ENCODE data around the gene UBE2J2. TPM values are rescaled to one million over a fixed set of nuclear protein-coding genes. Genes with fewer than 3 reads are reported as not detected.
A peak's percentile ranks its signal among the peaks of the same experiment; 100 is the strongest.

UBE2J2 gene
- total RNA-seq, 1 experiment from 2014 or later: 52.7 TPM

DNA sequence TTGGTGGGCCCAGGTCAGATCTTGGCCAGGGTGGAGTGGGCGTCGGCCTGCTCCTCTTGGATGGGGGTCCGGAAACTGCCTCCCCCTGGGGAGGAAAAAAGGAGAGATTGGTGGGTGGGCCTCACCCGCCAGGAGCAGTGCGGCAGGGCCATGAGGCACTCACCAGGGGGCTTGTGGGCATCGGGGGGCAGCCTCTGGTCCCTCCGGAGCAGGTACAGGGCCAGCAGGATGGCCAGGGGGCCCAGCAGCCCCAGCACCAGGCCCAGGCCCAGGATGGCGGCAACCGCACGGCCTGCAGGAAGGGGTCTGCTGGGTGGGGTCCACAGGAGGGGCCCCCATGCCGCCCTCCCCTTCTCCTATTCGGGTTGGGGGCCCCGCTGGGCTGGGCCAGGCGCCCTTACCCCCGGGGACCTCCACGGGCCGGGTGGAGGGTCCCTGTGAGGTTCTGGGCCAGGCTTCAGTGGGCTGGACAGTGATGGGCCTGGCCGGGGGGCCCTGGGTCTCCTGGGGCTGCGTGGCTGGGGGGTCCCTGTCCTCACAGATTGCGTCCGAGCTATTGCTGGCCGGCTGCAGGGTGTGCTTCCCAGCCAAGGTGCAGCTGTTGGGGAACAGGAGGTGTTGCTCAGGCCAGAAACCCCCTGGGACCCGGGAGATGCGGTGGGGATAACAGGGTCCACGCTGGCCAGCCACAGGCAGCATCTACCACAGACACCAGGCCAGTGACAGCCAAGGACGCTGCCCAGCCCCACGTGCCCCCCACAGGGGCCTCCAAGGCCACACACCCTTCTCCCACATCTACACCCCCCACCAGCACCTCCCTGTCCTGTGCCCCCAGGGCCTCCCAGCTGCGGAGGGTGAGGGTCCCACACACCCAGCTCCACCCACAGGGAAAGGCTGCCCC is 61.9 kb downstream of the UBE2J2 start:
- no peak for DNase-seq (ENCODE audit: low spot score)

DNA sequence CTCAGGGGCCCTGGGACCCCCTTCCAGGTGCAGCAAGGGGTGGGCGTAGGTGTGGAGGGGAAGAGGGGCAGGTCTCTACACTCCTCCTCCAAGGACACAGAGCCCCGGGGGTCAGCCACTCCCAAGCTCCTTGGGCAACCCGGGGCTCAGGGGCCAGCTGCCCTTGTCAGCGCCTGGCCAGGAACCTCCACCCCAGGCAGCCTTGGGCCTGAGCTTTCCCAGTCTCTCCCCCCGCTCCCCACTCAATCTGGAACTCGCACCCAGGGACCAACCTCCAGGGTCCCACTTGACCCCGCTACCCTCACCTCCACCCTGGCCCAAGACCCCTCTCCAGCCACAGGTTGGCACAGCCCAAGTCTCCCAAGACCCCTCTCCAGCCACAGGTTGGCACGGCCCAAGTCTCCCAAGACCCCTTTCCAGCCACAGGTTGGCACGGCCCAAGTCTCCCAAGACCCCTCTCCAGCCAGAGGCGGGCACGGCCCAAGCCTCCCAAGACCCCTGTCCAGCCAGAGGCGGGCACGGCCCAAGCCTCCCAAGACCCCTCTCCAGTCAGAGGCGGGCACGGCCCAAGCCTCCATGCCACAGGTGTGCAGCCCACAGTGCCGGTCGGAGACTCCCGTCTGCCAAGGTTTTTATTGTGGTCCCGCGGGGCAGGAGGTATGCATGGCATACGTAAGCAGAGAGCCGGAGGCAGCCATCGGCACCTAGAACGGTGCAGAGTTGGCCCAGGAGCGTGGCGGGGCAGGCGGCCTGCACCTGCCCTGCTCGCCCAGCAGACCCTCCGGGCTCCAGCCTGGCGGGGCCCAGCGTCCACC is 62.7 kb downstream of the UBE2J2 start:
- no peak for DNase-seq (ENCODE audit: low spot score)

DNA sequence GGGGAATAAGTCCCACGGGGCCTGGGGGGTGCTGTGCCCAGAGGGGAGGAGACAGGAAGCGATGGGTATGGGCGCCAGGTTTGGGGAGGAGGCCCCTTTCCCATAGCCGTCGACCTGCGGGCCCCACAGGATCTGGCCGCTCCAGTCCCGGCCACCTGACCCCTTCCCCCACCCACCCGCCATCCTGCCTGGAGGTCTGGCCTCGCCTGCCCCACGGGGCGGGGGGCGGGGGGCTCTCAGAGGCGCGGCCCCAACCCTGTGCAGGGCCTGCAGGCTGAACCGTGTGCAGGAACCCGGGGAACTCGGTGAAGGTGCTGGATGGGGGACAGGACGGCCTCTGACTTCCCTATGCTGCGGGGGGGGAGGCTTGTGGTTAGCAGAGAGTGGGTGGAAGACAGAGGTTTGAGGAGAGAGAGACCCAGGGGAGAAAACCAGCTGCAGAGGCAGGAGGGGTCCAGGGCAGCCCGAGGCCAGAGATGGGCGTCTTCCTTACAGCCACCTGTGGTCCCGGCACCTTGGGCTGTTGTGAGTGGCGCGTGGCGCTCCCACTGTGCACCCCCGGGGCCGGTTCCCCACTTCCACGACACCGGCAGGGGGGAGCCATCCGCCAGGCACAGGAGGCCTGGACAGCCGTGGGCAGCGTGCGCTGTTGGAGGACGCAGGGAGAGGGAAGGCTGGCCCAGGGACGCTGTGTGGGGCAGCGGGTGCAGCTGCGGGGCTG is 64.8 kb downstream of the UBE2J2 start:
- peak; percentile 55 for DNase-seq (ENCODE audit: low spot score)

DNA sequence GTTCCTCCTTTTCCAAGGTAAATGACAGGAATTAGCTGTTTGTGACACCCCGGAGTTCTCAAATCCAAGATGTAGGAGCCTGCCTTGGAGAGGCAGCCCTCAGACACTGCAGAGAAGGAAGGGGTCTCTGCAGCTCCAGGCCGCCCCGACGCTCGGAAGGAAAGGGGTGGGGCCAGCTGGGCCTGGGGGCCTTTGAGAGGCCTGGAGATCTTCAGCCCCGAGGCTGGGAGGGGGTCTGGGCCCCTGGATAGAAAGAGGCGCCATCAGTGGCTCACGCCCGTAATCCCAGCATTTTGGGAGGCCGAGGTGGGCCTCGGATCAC is 66.1 kb downstream of the UBE2J2 start:
- DNase-seq (ENCODE audit: low spot score): no peak

DNA sequence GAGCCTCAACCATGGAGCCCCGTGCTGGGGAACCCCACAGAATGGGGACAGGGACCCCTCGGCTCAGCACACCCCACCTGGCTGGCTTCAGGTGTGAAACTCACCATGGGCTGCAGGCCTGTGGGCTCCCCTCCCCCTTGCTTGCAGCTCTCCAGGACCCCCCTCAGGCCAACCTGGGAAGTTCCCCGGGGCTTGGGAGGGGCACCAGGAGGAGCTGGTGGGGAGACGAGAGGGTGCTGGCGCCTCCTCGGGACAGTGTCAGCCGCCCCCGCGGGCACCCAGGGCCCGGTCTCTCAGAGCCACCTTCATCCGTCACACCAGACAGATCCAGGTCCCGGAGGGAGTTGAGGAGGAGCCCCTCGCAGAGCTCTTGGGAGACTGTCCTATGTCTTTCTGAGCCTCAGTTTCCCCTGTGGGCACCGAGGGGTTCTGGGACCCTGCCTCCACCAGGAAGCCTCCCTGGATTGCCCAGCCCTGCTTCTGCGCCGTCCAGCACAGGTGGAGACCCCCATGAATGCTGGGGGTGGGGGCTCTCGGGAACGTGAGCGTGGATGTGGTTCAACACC is 66.6 kb downstream of the UBE2J2 start:
- DNase-seq (ENCODE audit: low spot score): no peak

DNA sequence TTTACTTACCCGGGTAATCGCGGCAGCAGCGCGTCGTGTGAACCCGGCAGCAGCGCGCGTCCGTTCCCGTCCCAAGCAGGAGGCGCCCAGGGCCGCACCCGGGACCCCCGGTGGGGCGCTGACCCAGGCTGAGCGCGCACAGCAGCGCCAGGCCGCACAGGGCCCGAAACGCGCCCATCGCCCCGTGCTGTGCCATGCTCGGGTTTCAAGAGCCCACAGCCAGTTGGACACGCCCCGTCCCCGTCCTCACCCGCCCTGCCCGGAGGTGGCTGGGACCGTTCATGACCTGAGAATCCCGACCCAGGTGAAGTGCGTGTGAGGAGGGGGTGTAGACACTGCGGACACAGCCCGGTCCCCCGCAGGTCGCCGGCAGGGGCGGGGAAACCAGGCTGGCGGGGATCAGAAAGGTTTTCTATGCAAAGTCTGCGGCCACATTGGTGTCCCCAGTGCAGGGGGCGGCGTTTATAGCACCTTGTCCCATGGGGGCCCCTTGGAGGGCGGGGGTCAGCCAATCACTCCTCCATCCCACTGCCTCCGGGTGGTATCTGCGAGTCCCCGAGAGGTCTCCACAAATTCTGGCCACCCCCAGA is 67.2 kb downstream of the UBE2J2 start, which contains the start of gene TNFRSF18:
TNFRSF18 (minus strand) TSS at position 217 of the 590 bp plus-strand sequence; CDS start at position 196, 21 bp downstream.
- no peak for DNase-seq (ENCODE audit: low spot score)

DNA sequence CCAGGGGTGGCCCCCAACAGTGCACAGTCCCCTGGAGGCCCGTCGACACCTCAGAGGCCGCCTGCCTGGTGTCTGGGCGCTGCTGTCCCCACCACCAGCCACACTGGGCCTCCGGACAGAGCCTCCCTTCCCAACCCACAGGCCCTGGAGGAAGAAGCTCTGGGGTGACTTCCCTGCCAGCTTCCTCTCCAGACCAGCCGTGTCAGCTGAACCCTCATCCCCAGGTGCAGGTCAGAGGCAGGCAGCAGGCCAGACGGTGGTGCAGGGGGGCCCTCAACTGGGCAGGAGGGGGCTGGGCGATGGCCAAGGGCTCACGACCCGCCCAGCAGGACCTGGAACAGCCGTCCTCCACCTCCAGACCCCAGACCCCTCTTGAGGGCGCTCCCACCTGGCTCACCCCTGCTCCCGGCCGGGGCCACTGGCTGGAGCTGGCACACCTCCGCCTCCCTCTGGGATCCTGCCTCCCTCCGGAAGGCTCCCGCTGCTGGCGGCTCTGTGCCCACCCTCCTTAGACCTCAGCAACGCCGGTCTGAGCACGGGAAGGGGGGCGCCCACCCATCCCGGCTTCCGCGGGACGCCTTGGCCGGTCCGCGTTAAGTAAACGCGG is 67.8 kb downstream of the UBE2J2 start:
- DNase-seq (ENCODE audit: low spot score): no peak

DNA sequence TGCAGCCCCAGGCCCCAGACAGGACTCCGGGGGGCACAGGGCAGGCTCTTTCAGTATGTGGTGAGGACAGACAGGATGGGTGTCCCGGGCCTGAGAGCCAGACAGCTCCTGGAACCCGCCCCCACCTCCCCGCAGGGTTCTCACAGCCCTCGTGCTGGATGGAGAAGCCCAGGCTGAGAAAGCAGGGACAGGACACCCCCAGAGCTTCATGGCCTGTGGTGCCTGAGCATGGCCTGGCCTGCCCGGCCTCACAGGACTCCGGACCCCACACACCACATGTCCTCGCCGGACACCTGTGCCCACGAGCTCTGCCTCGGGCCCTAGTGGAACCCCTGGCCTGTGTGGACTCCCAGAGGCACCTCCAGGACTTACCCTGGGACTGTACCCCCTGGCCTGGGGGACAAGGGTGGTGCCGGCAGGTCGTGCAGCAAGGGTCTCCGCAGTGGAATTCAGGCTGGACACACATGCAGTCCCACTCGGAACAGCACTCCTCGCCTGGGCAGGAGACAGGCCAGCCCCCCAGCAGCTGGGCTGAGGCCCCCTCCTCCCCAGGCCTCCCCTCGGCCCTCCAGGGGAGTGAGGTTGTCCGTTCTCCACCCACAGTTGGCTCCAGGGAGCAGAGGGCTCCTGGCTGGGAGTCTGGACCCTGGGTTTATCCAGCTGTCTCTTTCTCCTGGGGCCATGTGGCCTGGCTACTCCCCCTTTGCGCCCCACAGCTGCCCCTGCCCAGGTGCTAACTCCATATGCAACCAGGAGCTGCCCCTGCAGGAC is 68.5 kb downstream of the UBE2J2 start:
- DNase-seq (ENCODE audit: low spot score): no peak

DNA sequence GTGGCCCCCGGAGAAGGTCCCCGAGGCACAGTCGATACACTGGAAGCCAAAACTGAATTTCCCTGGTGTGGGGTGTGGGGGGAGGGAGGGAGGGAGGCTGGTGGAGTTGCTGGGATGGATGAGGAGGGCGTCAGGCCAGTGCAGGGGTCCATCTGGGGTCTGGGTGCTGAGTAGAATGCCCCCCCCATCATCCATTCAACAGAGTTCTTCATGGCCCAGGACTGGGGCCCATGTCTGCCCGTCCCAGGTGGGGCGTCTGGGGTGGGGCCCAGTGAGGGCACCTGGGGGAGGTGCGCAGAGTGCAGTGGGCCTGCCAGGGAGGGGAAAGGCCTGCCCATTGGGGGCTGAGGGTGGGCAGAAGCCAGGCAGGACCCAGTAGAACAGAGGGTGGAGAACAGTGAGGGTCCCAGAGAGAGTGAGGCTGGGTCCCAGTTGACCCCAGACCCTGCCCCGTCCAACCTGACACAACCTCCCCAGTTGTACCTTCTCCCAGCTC is 69.2 kb downstream of the UBE2J2 start:
- no peak for DNase-seq (ENCODE audit: low spot score)

Other genes starting within 250 kb of the UBE2J2 start
- not detected in 2 replicates for gene RNF223, start 199.5 kb downstream of the UBE2J2 start, total RNA-seq (2014; rRNA removed; shearing (Covaris generic))
- gene C1orf159, start 157.8 kb downstream of the UBE2J2 start, total RNA-seq (2014; rRNA removed; shearing (Covaris generic)): 11.8 and 16.4 TPM in 2 replicates
- not detected in 2 replicates for gene TTLL10, start 100.0 kb downstream of the UBE2J2 start, total RNA-seq (2014; rRNA removed; shearing (Covaris generic))
- gene TNFRSF18, start 67.3 kb downstream of the UBE2J2 start, total RNA-seq (2014; rRNA removed; shearing (Covaris generic)): not detected in 2 replicates
- not detected in 2 replicates for gene TNFRSF4, start 59.7 kb downstream of the UBE2J2 start, total RNA-seq (2014; rRNA removed; shearing (Covaris generic))
- gene SDF4, start 41.9 kb downstream of the UBE2J2 start, total RNA-seq (2014; rRNA removed; shearing (Covaris generic)): 101 and 116 TPM in 2 replicates
- 20.5 and 29.6 TPM in 2 replicates for gene B3GALT6, start 41.6 kb downstream of the UBE2J2 start, total RNA-seq (2014; rRNA removed; shearing (Covaris generic))
- 0.21 TPM in 1 of 2 replicates, not detected in the other for gene C1QTNF12, start 27.1 kb downstream of the UBE2J2 start, total RNA-seq (2014; rRNA removed; shearing (Covaris generic))
- 0.53 and 1.9 TPM in 2 replicates for gene SCNN1D, start 6.6 kb upstream of the UBE2J2 start, total RNA-seq (2014; rRNA removed; shearing (Covaris generic))
- 10.6 and 16.6 TPM in 2 replicates for gene ACAP3, start 34.1 kb upstream of the UBE2J2 start, total RNA-seq (2014; rRNA removed; shearing (Covaris generic))
- gene PUSL1, start 34.7 kb upstream of the UBE2J2 start, total RNA-seq (2014; rRNA removed; shearing (Covaris generic)): 24.7 and 29.3 TPM in 2 replicates
- 76.9 and 88.3 TPM in 2 replicates for gene INTS11, start 50.8 kb upstream of the UBE2J2 start, total RNA-seq (2014; rRNA removed; shearing (Covaris generic))
- 12.0 and 18.5 TPM in 2 replicates for gene CPTP, start 50.9 kb upstream of the UBE2J2 start, total RNA-seq (2014; rRNA removed; shearing (Covaris generic))
- gene TAS1R3, start 57.4 kb upstream of the UBE2J2 start, total RNA-seq (2014; rRNA removed; shearing (Covaris generic)): not detected in 2 replicates
- gene DVL1, start 75.6 kb upstream of the UBE2J2 start, total RNA-seq (2014; rRNA removed; shearing (Covaris generic)): 11.7 and 33.3 TPM in 2 replicates
- gene MXRA8, start 84.7 kb upstream of the UBE2J2 start, total RNA-seq (2014; rRNA removed; shearing (Covaris generic)): 41.2 and 46.0 TPM in 2 replicates
- gene AURKAIP1, start 101.4 kb upstream of the UBE2J2 start, total RNA-seq (2014; rRNA removed; shearing (Covaris generic)): 162 and 168 TPM in 2 replicates
- 46.0 and 49.4 TPM in 2 replicates for gene CCNL2, start 125.5 kb upstream of the UBE2J2 start, total RNA-seq (2014; rRNA removed; shearing (Covaris generic))
- gene MRPL20, start 133.4 kb upstream of the UBE2J2 start, total RNA-seq (2014; rRNA removed; shearing (Covaris generic)): 243 and 264 TPM in 2 replicates
- gene ANKRD65, start 147.4 kb upstream of the UBE2J2 start, total RNA-seq (2014; rRNA removed; shearing (Covaris generic)): not detected in 2 replicates
- 0.04 TPM in 1 of 2 replicates, not detected in the other for gene VWA1, start 161.8 kb upstream of the UBE2J2 start, total RNA-seq (2014; rRNA removed; shearing (Covaris generic))
- not detected in 2 replicates for gene ATAD3C, start 175.8 kb upstream of the UBE2J2 start, total RNA-seq (2014; rRNA removed; shearing (Covaris generic))
- gene ATAD3B, start 197.9 kb upstream of the UBE2J2 start, total RNA-seq (2014; rRNA removed; shearing (Covaris generic)): 4.4 and 5.7 TPM in 2 replicates
- 20.9 and 30.3 TPM in 2 replicates for gene ATAD3A, start 238.3 kb upstream of the UBE2J2 start, total RNA-seq (2014; rRNA removed; shearing (Covaris generic))